K562 (cell line): ENCODE measurements around the gene TAF10. TPM values are rescaled to one million over a fixed set of nuclear protein-coding genes. Genes with fewer than 3 reads are reported as not detected.
A peak's percentile ranks its signal among the peaks of the same experiment; 100 is the strongest.

Experiments used
- BRD9 ChIP-seq: fragments of 450-650 bp; IDR thresholded peaks from 2 replicates; pipeline ENCODE4 v1.6.1; 2018; ENCODE audit warnings: low read depth; ENCODE audit not compliant: partially characterized antibody
- CCNT2 ChIP-seq: IDR thresholded peaks from 2 replicates; pipeline ENCODE4 v1.6.1; 2011; ENCODE audit warnings: borderline replicate concordance, low read depth, mild to moderate bottlenecking, moderate library complexity, mixed read lengths, low read length; ENCODE audit not compliant: insufficient read length; ENCODE audit errors: extremely low read depth
- FOS ChIP-seq: IDR thresholded peaks from 3 replicates; pipeline ENCODE4 v1.6.1; 2011; ENCODE audit not compliant: insufficient read length; ENCODE audit errors: extremely low read depth
- HDAC1 ChIP-seq, 2 experiments: fragments of 450-650 bp; IDR thresholded peaks; 2 replicates each; pipeline ENCODE4 v1.6.1; 2016 to 2017; ENCODE audit warnings: inconsistent platforms in 1 of 2, mild to moderate bottlenecking in 1 of 2, moderate library complexity in 1 of 2
- ILK ChIP-seq: fragments of 450-650 bp; IDR thresholded peaks from 2 replicates; pipeline ENCODE4 v1.6.1; 2016; ENCODE audit warnings: missing genetic modification characterization, low read depth, mild to moderate bottlenecking, missing compliant biosample characterization, moderate library complexity, borderline replicate concordance
- NFATC3 ChIP-seq: fragments of 450-650 bp; IDR thresholded peaks from 2 replicates; pipeline ENCODE4 v1.6.1; 2017; ENCODE audit warnings: mild to moderate bottlenecking
- RBBP5 ChIP-seq: fragments of 200-600 bp; sonication (generic); IDR thresholded peaks from 2 replicates; pipeline ENCODE4 v1.6.1; 2012; ENCODE audit warnings: borderline replicate concordance, mild to moderate bottlenecking, low read length, control low read depth, inconsistent platforms; ENCODE audit not compliant: insufficient read depth, poor library complexity, severe bottlenecking
- SMAD4 ChIP-seq: fragments of 250-450 bp; sonication (Bioruptor Pico); conservative IDR thresholded peaks from 2 replicates; pipeline ENCODE4 v1.8.0; 2021; ENCODE audit warnings: inconsistent platforms, mild to moderate bottlenecking, moderate library complexity
- XRCC5 ChIP-seq: fragments of 200-400 bp; formaldehyde crosslinking; IDR thresholded peaks from 2 replicates; pipeline ENCODE4 v1.6.1; 2017; ENCODE audit warnings: low read depth, mild to moderate bottlenecking, low read length
- ZBTB17 ChIP-seq: fragments of 450-650 bp; formaldehyde crosslinking; IDR thresholded peaks from 2 replicates; pipeline ENCODE4 v1.4.0; 2020; ENCODE audit warnings: mild to moderate bottlenecking
- ZNF133 ChIP-seq: fragments of 250-450 bp; sonication (Bioruptor Pico); IDR thresholded peaks from 2 replicates; pipeline ENCODE4 v1.4.0; 2020; ENCODE audit warnings: mild to moderate bottlenecking
- polyA plus RNA-seq, 8 experiments: library from polyadenylated mRNA; depleted of rRNA in 4 of 8; stranded (reverse) in 5 of 8; unstranded in 3 of 8; fragments of >200 nt; fragmentation: Nextera tagmentation in 2 of 8; fragmentation: Illumina TruSeq in 1 of 8; extraction: Ambion mirVana in 2 of 8; extraction: Trizol in 1 of 8; gene quantifications; 2 replicates each; pipeline versions ENCODE4 v1.2.1 to v1.2.3, GENCODE V29; 2011 to 2014; ENCODE audit warnings: inconsistent platforms in 1 of 8, missing spikeins in 1 of 8
- total RNA-seq, 7 experiments: library from RNA; depleted of rRNA in 6 of 7; stranded (reverse); fragments of >200 nt in 6 of 7; fragmentation: Illumina TruSeq in 2 of 7; extraction: Trizol in 2 of 7; gene quantifications; 2 replicates each; pipeline versions ENCODE4 v1.2.1 to v1.2.3, GENCODE V29; 2011 to 2021; ENCODE audit warnings: low replicate concordance in 1 of 7
- TF ChIP-seq, protein P1 (sequence below): fragments of 450-650 bp; IDR thresholded peaks from 2 replicates; pipeline ENCODE4 v1.6.1; 2017; ENCODE audit warnings: antibody characterized with exemption, mild to moderate bottlenecking
- TF ChIP-seq, protein P2 (sequence below), 2 experiments: fragments of 450-650 bp in 1 of 2; IDR thresholded peaks; 2 replicates each; pipeline ENCODE4 v1.6.1; 2011 to 2017; ENCODE audit warnings: low read depth in 2 of 2, antibody characterized with exemption in 1 of 2, borderline replicate concordance in 1 of 2, low read length in 1 of 2, mild to moderate bottlenecking in 1 of 2, mixed read lengths in 1 of 2; ENCODE audit not compliant: control insufficient read depth in 1 of 2
- TF ChIP-seq, protein P3 (sequence below): sonication (generic); formaldehyde crosslinking; IDR thresholded peaks from 2 replicates; pipeline ENCODE4 v1.9.0; 2022; ENCODE audit warnings: mild to moderate bottlenecking, missing genetic modification reagents

Gene TAF10
- total and polyA plus RNA-seq, 9 of the 15 experiments (the other 6 are each of a cell fraction or from before 2014, with no cell fraction given), result 19.5 to 197 (median 121) TPM

DNA sequence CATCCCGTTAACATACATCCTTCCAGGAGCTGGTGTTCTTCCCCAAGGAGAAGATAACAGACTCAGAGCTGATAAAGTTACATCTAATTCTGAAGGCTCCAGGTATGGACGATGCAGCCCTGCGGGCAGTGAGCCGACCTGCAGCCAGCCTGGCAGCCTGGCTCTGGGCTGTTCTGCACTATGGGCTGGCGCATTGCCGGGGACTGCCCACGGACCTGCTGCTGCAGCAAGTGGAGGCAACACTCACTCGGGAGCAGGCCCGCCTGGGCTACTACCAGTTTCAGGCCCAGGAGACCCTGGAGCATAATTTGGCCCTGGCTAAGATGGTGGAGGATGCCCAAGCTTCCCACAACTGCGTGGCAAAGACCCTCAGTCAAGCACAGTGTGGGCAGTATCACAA is 48.3 kb downstream of the TAF10 start (continued):
- TF ChIP-seq ZNF133 (CRISPR knock-in tag) (no peak), CCNT2 (peak; percentile 16), SMAD4 (CRISPR knock-in tag) (no peak), XRCC5 (no peak), NFATC3 (no peak), HDAC1 (IDR thresholded peaks at IDR 0.05) (no peak), ZBTB17 (no peak), ILK (no peak), RBBP5 (peak; percentile 28), FOS (no peak), BRD9 (no peak)
- TF ChIP-seq, protein P1, sequence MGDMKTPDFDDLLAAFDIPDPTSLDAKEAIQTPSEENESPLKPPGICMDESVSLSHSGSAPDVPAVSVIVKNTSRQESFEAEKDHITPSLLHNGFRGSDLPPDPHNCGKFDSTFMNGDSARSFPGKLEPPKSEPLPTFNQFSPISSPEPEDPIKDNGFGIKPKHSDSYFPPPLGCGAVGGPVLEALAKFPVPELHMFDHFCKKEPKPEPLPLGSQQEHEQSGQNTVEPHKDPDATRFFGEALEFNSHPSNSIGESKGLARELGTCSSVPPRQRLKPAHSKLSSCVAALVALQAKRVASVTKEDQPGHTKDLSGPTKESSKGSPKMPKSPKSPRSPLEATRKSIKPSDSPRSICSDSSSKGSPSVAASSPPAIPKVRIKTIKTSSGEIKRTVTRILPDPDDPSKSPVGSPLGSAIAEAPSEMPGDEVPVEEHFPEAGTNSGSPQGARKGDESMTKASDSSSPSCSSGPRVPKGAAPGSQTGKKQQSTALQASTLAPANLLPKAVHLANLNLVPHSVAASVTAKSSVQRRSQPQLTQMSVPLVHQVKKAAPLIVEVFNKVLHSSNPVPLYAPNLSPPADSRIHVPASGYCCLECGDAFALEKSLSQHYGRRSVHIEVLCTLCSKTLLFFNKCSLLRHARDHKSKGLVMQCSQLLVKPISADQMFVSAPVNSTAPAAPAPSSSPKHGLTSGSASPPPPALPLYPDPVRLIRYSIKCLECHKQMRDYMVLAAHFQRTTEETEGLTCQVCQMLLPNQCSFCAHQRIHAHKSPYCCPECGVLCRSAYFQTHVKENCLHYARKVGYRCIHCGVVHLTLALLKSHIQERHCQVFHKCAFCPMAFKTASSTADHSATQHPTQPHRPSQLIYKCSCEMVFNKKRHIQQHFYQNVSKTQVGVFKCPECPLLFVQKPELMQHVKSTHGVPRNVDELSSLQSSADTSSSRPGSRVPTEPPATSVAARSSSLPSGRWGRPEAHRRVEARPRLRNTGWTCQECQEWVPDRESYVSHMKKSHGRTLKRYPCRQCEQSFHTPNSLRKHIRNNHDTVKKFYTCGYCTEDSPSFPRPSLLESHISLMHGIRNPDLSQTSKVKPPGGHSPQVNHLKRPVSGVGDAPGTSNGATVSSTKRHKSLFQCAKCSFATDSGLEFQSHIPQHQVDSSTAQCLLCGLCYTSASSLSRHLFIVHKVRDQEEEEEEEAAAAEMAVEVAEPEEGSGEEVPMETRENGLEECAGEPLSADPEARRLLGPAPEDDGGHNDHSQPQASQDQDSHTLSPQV, result no peak
- TF ChIP-seq, protein P2, sequence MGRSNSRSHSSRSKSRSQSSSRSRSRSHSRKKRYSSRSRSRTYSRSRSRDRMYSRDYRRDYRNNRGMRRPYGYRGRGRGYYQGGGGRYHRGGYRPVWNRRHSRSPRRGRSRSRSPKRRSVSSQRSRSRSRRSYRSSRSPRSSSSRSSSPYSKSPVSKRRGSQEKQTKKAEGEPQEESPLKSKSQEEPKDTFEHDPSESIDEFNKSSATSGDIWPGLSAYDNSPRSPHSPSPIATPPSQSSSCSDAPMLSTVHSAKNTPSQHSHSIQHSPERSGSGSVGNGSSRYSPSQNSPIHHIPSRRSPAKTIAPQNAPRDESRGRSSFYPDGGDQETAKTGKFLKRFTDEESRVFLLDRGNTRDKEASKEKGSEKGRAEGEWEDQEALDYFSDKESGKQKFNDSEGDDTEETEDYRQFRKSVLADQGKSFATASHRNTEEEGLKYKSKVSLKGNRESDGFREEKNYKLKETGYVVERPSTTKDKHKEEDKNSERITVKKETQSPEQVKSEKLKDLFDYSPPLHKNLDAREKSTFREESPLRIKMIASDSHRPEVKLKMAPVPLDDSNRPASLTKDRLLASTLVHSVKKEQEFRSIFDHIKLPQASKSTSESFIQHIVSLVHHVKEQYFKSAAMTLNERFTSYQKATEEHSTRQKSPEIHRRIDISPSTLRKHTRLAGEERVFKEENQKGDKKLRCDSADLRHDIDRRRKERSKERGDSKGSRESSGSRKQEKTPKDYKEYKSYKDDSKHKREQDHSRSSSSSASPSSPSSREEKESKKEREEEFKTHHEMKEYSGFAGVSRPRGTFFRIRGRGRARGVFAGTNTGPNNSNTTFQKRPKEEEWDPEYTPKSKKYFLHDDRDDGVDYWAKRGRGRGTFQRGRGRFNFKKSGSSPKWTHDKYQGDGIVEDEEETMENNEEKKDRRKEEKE (IDR thresholded peaks at IDR 0.05; ENCODE audit: borderline replicate concordance in 1 of 2, control insufficient read depth in 1 of 2, low read depth in 2 of 2, low read length in 1 of 2), result no peak
- TF ChIP-seq, protein P3, sequence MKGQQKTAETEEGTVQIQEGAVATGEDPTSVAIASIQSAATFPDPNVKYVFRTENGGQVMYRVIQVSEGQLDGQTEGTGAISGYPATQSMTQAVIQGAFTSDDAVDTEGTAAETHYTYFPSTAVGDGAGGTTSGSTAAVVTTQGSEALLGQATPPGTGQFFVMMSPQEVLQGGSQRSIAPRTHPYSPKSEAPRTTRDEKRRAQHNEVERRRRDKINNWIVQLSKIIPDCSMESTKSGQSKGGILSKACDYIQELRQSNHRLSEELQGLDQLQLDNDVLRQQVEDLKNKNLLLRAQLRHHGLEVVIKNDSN (CRISPR knock-in tag), result no peak
